ENCODE measurements around the gene NOP58.
"Not testable (repeated sequence)": the region's sequence is repeated elsewhere in the genome, so short reads cannot be mapped to it uniquely, and the experiment has no call there.

The NOP58 gene, protein sequence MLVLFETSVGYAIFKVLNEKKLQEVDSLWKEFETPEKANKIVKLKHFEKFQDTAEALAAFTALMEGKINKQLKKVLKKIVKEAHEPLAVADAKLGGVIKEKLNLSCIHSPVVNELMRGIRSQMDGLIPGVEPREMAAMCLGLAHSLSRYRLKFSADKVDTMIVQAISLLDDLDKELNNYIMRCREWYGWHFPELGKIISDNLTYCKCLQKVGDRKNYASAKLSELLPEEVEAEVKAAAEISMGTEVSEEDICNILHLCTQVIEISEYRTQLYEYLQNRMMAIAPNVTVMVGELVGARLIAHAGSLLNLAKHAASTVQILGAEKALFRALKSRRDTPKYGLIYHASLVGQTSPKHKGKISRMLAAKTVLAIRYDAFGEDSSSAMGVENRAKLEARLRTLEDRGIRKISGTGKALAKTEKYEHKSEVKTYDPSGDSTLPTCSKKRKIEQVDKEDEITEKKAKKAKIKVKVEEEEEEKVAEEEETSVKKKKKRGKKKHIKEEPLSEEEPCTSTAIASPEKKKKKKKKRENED

GRCh38 chr2:202265467-202266277 lies at the start of gene NOP58:
Gene NOP58 (plus strand): TSS chr2:202265763. CDS start chr2:202265942, 179 bp downstream.
- peak; percentile 92 for DNase-seq

DNA sequence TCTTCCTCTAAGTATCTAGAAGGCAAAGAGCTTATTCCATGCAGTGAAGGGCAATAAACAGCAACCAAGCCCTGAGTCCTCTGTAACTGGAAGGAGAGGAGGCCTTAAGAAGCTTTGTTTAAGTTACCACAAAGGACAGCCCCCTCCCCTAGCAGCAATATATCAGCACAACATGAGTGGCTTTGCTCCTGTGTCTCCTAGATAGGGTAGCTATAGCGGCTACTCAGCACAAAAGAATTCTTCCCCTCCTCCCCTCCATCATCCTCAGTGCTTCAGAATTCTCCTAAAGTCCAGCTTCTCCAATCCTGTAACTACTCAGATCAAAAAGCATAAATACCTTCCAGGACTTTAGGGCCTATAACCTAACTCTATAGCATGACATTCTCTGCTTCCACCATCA lies 43.7 kb upstream of the NOP58 start:
- no peak for DNase-seq

- no peak for DNase-seq
These were observed 27.8 kb upstream of the NOP58 start for GRCh38 chr2:202237787-202238233.

- DNase-seq: peak; percentile 91
These were observed 27.0 kb upstream of the NOP58 start, which contains the start of gene SUMO1 for GRCh38 chr2:202238234-202239197. Gene SUMO1 (minus strand): TSS chr2:202238597. CDS start chr2:202238451, 146 bp downstream.

GRCh38 chr2:202247710-202248109 lies 17.9 kb upstream of the NOP58 start:
- DNase-seq: not testable (repeated sequence)

DNA sequence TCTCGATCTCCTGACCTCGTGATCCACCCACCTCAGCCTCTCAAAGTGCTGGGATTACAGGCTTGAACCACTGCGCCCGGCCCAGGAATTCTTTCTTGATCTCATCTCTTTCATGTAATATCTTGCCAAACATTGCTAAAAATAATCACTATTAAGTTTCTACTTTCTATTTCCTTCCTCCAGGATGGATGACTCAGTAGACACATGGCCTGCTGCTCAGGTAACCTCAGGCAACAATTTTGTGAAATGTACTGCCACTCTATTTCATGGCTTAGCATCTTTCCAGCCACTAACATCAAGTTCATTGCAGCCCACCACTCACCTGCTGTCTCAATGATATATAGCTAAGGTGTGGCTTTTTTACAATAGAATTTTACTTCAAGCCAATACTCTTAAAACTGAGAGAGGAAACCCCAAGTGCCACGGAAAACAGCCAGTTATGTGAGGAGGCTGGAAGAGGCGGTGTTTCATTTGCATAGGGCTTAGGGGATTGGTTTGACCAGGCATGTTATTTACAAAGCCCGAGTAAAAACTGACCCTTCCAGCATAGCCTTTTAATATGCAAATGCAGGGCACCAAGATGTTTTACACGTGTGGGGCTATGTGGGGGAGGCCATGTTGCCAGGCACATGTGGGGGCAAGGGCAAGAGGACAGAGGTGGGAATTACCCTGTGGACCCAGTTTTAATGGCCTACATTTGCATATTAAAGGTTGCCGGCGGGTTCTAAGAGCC lies 15.9 kb upstream of the NOP58 start:
- DNase-seq: no peak

DNA sequence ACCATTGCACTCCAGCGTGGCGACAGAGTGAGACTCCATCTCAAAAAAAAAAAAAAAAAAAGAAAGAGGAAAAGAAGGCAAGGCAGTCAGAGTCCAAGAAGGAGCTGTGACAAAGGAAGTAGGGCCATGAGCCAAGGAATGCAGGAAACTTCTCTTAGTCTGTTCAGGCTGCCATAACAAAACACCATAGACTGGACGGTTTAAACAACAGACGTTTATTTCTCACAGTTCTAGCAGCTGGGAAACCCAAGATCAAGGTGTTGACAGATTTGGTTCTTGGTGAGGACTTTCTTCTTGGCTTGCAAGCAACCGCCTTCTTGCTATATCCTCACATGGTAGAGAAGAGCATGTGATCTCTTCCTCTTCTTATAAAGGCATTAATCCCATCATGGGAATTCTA lies 14.1 kb upstream of the NOP58 start:
- no peak for DNase-seq

DNA sequence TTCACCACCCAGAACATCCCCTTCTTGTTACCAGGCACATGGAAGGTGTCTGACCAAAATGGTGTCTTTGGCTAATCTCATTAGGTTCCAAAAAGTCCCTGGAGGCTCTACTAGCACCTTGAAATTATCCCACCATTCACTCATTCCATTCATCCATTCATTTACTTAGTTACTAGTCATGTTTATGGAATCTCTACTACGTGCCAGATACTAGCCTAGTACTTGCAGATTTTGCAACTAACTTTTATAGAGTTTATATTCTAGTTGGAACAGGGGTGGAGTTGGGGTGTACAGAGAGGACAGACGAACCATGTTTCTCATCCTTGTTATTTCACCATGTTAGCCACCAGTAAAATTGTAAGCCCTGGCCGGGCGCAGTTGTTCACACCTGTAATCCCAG lies 4.0 kb upstream of the NOP58 start:
- DNase-seq: no peak

DNA sequence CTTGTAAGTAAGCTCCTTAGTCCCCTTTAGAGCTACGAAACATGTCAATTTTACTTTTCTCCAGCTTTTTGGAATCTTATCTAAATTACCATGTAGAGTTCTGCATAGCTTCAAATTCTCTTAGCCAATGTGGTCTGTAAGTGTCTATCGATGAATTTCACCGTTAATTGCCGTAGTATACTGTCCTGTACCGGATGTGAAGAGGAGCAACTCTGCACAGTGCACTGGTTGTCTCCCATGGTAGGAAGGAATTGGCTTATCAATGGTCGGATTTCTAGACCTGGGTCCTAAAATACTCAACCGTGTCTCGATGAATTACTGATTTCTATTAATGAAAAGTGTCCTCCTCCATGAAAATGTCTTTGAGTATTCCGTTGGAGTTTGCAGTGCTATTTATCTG lies 1.9 kb downstream of the NOP58 start:
- DNase-seq: no peak

GRCh38 chr2:202269585-202269984 lies 4.0 kb downstream of the NOP58 start:
- DNase-seq: no peak

GRCh38 chr2:202270487-202270886 lies 4.9 kb downstream of the NOP58 start:
- no peak for DNase-seq

- not testable (repeated sequence) for DNase-seq
These were observed 10.6 kb downstream of the NOP58 start for GRCh38 chr2:202276078-202276720.

- DNase-seq: no peak
These were observed 12.6 kb downstream of the NOP58 start for GRCh38 chr2:202278036-202278760.

- no peak for DNase-seq
These were observed 13.4 kb downstream of the NOP58 start for GRCh38 chr2:202278944-202279343.

- DNase-seq: no peak
These were observed 21.0 kb downstream of the NOP58 start for GRCh38 chr2:202286595-202286994.

DNA sequence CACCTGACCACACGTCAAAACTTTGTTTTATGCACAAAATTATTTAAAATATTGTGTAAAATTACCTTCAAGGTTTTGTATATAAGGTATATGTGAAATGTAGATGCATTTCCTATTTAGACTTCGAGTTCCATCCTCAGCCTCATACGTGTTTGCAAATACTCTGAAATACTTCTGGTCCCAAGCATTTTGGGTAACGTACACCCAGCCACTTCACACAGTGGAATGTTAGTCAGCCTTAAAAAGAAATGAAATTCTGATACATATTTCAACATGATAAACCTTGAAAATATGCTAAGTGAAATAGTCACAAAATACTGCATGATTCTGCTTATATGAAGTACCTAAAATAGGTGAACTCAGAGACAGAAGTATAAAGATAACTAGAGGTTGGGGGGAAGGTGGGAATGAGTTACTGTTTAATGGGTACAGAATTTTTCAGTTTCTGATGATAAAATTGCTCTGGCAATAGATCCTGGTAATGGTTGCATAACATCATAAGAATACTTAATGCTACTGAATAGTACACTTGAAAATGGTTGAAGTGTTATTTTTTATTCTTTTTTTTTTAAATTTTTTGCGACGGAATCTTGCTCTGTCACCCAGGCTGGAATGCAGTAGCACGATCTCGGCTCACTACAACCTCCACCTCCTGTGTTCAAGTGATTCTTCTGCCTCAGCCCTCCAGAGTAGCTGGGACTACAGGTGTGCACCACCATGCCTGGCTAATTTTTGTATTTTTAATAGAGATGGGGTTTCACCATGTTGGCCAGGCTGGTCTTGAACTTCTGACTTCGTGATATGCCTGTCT lies 24.0 kb downstream of the NOP58 start:
- no peak for DNase-seq

GRCh38 chr2:202290316-202290715 lies 24.8 kb downstream of the NOP58 start:
- no peak for DNase-seq

DNA sequence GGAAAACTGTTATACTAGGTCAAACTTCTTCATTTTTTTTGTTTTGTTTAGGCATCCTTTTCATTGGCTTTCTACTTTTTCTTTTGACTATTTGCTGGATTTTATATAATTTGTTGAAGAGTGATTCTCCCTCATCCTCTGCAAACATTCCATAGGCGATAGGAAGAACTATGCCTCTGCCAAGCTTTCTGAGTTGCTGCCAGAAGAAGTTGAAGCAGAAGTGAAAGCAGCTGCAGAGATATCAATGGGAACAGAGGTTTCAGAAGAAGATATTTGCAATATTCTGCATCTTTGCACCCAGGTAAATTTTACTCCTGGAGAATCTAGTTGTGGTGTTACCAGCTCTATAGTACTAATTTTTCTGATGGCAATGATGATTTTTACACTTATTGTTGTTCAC lies 25.4 kb downstream of the NOP58 start:
- DNase-seq: no peak

- DNase-seq: no peak
These were observed 34.1 kb downstream of the NOP58 start for GRCh38 chr2:202299712-202300111.

DNA sequence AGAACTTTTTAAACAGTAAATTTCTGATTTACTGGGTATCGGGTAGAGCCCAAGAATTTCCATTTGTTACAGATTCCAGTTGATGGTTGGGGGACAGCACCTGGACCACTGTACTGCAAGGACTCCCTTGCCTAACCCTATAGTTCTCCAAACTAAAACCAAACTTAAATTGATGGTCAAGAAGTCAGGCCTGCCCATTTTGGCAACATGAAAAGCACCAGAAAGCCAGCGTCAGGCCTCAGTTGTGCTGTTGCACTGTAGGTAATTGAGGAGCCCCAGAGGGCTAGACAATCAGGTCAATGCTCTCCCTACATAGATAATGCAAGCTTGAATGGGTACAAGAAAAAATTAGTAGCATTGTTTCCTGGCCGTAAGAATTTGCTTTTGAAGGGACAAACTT lies 40.5 kb downstream of the NOP58 start:
- DNase-seq: no peak

All from CD4-positive, alpha-beta T cell treated with Interferon gamma for 1 hour (primary cell).